ENCODE results near the gene ICE2.

GRCh38 chr15:60391722-60392315 is 87.1 kb downstream of the ICE2 start:
- TF ChIP-seq, protein P1, sequence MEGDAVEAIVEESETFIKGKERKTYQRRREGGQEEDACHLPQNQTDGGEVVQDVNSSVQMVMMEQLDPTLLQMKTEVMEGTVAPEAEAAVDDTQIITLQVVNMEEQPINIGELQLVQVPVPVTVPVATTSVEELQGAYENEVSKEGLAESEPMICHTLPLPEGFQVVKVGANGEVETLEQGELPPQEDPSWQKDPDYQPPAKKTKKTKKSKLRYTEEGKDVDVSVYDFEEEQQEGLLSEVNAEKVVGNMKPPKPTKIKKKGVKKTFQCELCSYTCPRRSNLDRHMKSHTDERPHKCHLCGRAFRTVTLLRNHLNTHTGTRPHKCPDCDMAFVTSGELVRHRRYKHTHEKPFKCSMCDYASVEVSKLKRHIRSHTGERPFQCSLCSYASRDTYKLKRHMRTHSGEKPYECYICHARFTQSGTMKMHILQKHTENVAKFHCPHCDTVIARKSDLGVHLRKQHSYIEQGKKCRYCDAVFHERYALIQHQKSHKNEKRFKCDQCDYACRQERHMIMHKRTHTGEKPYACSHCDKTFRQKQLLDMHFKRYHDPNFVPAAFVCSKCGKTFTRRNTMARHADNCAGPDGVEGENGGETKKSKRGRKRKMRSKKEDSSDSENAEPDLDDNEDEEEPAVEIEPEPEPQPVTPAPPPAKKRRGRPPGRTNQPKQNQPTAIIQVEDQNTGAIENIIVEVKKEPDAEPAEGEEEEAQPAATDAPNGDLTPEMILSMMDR (conservative IDR thresholded peaks at IDR 0.05; ENCODE audit: low read depth, low read length): no peak
- TF ChIP-seq EZH2 (IDR thresholded peaks at IDR 0.05; ENCODE audit: borderline replicate concordance, low read depth, low read length, poor library complexity, severe bottlenecking): no peak
